HG02763 (cell line): Measurements from ENCODE around the gene PDZD7.
"Not testable (repeated sequence)": the region's sequence is repeated elsewhere in the genome, so short reads cannot be mapped to it uniquely, and the experiment has no call there.

Experiments
- ATAC-seq: cut with Tn5 transposase; IDR thresholded peaks from one replicate; pipeline ENCODE4 v1.9.1; 2021; ENCODE audit warnings: mild to moderate bottlenecking, moderate library complexity; ENCODE audit not compliant: unreplicated experiment

The PDZD7 gene

GRCh38 chr10:100985336-100985735 is 45.6 kb downstream of the PDZD7 start:
- no peak for ATAC-seq

GRCh38 chr10:100984672-100985177 is 46.2 kb downstream of the PDZD7 start:
- ATAC-seq: no peak

- no peak for ATAC-seq
These were observed 46.9 kb downstream of the PDZD7 start for GRCh38 chr10:100983868-100984671.

- ATAC-seq: no peak
These were observed 47.8 kb downstream of the PDZD7 start for GRCh38 chr10:100982916-100983830.

- ATAC-seq: no peak
These were observed 49.7 kb downstream of the PDZD7 start for GRCh38 chr10:100981178-100981772.

- no peak for ATAC-seq
These were observed 50.2 kb downstream of the PDZD7 start for GRCh38 chr10:100980711-100981110.

- no peak for ATAC-seq
These were observed 50.6 kb downstream of the PDZD7 start for GRCh38 chr10:100980311-100980710.

- ATAC-seq: no peak
These were observed 51.1 kb downstream of the PDZD7 start for GRCh38 chr10:100979791-100980272.

- no peak for ATAC-seq
These were observed 52.1 kb downstream of the PDZD7 start for GRCh38 chr10:100978901-100979195.

- no peak for ATAC-seq
These were observed 52.6 kb downstream of the PDZD7 start for GRCh38 chr10:100978121-100978900.

- ATAC-seq: no peak
These were observed 53.5 kb downstream of the PDZD7 start for GRCh38 chr10:100977436-100977835.

GRCh38 chr10:100976906-100977305 is 54.0 kb downstream of the PDZD7 start:
- no peak for ATAC-seq

GRCh38 chr10:100975397-100975796 is 55.5 kb downstream of the PDZD7 start:
- not testable (repeated sequence) for ATAC-seq

GRCh38 chr10:100972904-100973535 is 57.9 kb downstream of the PDZD7 start:
- no peak for ATAC-seq

- no peak for ATAC-seq
These were observed 58.6 kb downstream of the PDZD7 start for GRCh38 chr10:100972115-100972903.

- ATAC-seq: no peak
These were observed 59.8 kb downstream of the PDZD7 start for GRCh38 chr10:100970914-100971811.

- ATAC-seq: no peak
These were observed 60.6 kb downstream of the PDZD7 start for GRCh38 chr10:100970076-100970913.
